ENCODE data around the gene RPP25L.

- TF ChIP-seq CTCF (IDR thresholded peaks at IDR 0.05; ENCODE audit: low read length) (peak; percentile 95), EZH2 (optimal IDR thresholded peaks at IDR 0.05; ENCODE audit: low read depth, low read length) (no peak), EZH2phosphoT487 (IDR thresholded peaks at IDR 0.05; ENCODE audit: low read length) (no peak)
Observed at GRCh38 chr9:34603610-34604231, 8.2 kb downstream of the RPP25L start.

All from MM.1S (cell line).